Stimulated activated CD4-positive, alpha-beta T cell treated with anti-CD3 and anti-CD28 coated beads, Interleukin-4, amount 100 ng/mL, for 48 hours (primary cell): ENCODE data around the gene DGAT2L6.

ENCODE experiments used
- DNase-seq, 2 donors: peaks; one replicate each; pipeline ENCODE4 v3.0.0-alpha.2; 2020; ENCODE audit warnings: low read depth in 2 of 2

Gene DGAT2L6

DNA sequence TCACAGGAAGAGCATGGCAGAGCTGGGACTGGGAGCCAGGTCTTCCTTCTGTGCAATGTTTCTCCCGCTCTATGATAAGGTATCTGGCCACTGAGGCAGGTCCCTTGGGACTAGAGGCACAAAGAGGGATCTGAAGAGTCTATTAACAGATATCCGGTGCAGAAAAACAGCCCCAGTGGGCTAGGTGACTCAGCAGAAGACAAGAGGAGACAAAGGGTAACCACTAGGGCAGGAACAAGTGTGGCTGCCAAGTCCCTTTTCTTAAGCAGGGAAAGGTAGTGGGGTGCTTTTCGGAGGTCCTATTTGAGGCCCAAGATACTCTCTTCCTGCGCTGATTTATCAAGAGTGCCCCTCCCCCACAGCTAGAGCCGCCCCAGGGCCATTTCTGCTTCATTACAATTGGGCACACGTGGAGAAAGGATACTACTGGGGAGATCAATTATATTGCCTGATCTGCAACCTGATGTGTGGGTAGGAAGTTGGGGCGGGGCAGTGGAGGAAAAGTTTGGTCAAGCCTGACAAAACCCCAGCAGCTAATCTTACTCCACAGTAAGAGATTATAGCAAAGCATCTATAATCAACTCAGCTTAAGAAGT lies at the start of gene DGAT2L6:
TSS of gene DGAT2L6 (plus strand) at position 546 of the 596 bp plus-strand sequence. CDS start 100 bp downstream, outside the sequence.
- no peak for DNase-seq

DNA sequence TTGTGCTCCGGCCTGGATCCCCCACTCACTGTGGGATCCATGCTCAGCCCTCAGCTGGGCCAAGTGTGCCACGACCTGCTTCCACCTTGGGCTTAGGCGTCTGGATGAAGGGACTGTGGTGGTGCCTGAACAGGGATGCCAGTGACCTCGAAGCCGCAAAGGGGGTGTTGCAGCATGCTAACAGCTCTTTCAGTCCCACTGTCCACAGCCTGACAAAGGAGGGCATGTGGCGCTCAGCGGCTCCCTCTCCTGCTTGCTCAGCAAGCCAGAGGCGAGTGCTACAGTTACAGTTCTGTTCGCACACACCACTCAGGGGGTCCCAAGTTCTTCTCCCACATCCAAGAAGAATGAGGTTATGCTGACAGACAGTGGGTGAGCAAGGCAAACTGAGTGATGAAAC lies 49.2 kb upstream of the DGAT2L6 start:
- no peak for DNase-seq

DNA sequence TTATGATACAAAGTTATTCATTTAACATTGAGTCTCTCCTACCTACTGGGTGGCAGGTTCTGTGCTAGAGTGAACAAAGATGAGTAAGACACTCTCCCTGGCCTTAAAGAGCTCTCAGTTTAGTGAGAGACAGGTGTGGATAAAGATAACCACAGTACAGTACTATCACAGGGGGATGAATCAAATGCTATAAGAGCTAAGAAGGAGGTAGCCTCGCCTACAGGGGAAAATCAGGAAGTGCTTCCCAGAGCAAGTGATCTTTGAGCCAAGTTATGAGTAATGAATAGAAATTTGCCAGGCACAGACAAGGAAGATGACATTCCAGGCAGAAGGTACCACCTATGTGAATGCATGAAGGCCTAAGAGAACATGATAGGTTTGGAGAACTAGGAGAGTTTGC lies 47.5 kb upstream of the DGAT2L6 start:
- no peak for DNase-seq

- DNase-seq: no peak
These were observed 45.1 kb upstream of the DGAT2L6 start for GRCh38 chrX:70132224-70132623.

GRCh38 chrX:70132877-70133302 lies 44.4 kb upstream of the DGAT2L6 start:
- no peak for DNase-seq

- DNase-seq: peak; percentile 47 to 53
These were observed 43.8 kb upstream of the DGAT2L6 start, which contains the start of gene IGBP1 for GRCh38 chrX:70133303-70134115. IGBP1 (plus strand) TSS chrX:70133447; CDS start chrX:70133948, 501 bp downstream.

DNA sequence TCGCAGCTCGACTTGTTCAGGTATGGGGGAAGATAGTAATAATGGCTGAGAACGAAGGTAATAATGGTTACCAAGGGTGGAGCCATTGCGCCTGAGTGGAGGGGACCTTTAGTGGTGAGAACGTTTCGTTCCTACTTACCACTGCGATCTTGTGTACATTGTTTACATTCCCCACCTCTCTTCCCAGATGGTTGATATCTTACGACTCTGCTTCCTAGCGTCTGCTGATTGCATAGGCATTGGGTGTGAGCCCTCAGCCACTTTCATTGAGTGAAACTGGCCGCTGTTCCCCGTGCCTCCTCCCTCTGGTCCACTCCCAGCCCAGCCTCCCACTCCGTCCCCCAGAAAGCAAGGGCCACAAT lies 43.2 kb upstream of the DGAT2L6 start:
- DNase-seq: no peak

DNA sequence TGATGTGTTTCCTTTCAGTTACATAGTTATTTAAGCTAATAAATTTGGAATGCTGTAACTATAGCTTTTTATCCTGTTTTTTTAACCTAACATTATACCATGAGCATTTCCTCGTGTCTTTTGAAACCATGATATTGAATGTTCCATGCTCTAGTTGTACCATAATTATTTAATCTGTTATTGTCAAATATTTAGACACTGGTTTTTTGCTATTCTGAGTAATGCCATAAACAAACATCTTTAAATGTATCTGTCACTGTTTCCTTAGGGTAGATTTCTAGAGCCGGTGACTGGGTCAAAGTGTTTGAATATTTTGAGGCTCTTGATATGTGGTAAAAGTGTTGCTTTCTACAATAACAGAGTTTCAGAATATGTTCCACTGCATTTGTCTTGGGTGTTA lies 38.7 kb upstream of the DGAT2L6 start:
- no peak for DNase-seq

DNA sequence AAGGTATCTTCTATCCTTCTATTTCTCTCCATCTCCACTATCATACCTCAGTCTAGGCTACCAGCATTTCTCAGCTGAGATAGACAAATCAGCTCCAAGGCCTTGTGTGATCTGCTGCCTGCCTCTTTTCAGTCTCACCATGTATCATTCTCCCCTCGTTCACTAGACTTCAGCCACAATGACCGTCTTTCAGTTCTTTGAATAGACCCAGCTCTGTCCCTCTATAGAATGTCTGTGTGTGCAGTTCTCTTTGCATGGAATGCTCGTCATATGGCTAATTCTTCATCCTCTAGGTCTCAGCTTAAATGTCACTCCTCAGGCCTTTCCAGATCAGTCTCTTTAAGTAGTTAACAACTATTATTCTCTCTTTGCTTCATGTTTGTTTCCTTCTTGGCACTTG lies 37.5 kb upstream of the DGAT2L6 start:
- DNase-seq: no peak

GRCh38 chrX:70141373-70141772 lies 35.9 kb upstream of the DGAT2L6 start:
- no peak for DNase-seq

DNA sequence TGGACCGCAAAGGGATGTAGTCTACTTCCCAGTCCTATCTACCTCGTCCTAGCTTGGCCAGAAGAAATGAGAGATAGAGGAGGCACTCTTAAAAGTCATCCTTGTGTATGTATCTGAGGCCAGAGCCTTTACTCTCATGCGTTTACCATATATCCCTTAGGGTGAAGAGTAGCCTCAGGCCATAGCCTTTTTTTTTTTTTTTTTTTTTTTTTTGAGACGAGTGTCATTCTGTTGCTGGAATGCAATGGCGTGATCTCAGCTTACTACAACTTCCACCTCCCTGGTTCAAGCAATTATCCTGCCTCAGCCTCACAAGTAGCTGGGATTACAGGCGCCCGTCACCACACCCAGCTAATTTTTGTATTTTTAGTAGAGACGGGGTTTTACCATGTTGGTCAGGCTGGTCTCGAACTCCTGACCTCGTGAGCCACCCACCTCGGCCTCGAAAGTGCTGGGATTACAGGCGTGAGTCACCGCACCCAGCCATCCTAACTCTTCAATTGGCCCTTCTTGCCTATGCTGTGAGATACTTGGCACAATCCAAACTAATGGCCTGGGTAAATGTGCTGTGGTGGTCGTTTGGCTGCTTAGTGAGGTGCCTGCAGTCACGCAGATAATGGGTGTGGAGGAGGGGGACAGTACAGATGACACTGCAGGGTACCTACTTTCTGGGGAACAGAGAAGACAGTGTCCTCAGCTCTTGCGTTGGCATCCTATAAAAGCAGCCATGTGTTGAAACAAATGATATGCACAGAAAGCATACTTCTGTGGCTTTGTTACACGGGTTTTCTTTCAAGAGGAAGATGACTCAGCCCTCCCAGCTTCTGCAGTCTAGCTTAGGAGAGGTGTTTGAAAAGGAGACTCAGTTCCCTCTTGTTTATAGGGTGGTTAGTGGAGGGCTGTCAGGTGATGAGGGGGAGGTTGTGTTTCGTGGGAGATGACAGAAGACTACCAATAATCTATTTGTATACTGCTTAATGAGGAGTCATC lies 10.4 kb upstream of the DGAT2L6 start:
- no peak for DNase-seq

DNA sequence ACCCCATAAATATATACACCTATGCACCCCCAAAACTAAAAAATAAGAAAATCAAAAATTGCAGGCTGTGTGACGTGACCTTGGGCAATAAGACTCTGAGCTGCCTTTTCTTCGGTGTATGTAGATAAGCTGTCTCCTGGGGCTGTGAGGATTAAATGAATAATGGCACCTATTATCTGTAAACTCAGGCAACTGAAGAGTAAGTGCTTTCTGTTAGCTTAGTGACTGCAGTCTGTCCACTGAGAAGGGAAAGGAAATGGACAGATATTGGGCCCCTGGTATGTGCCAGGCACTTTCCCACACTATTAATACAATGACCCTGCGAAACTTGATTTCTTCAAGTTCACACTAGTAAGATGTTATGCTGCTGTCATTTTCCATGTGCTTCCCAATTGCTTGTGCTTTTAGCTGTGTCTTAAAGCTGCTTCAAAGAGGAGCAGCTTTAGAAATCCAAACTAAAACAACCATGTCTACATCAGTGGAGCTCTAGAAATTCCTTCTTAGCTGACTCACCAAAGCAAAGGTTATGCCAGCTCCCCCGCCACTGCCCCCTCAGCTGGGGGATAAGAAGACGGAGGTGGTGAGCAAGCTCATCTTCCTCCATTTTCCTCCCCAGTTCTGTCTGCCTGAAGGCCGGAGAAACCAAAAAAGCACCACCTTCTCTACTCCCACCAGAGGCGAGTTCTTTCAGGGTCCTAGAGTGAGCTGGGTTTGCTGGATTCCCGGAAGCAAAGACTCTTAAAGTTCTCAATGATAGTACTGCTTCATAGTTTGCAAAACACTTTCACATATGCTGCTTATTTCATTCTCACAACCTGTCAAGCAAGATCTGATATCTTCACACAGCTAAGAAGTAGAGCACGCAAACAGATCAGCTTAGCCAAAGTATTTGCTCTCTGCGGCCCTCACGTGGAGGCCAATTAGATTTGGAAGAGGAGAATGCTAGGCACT lies 8.8 kb upstream of the DGAT2L6 start:
- DNase-seq: no peak

DNA sequence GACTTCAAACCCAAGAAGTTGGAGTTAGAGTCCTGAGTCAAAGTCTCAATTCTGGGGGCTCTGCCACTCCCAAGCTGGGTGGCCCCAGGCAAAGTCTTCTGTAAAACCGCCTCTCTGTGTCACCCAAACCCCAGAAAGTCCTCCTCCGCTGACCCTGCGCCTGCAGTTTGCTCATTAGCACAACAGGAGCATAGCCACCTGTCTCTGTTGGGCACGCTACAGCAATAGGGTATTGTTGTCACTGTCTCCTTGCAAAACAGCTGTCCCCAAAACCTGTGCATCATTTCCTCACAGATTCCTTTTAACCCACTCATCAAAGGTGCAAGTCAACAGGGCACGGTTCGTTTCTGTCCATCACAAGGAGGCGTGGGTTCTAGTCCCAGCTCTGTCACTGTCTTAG lies 8.0 kb upstream of the DGAT2L6 start:
- DNase-seq: no peak

DNA sequence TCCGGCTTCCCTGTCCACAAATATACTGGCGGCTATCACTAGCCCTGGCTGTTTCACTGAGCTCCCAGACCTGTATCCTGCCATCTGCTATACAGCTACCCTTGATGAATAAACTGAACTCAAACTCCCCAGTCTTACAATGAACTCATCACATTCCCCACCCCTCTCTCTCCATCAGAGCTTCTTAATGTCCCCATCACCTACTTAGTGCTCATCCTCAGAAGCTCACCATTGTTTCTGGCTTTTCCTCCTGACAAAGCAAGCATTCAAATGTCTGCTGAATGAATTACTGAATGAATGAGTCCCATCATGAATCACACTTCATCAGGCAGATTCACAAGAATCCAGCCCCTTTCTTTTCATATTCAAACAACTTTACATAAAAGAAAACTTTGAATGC lies 5.7 kb upstream of the DGAT2L6 start:
- no peak for DNase-seq

DNA sequence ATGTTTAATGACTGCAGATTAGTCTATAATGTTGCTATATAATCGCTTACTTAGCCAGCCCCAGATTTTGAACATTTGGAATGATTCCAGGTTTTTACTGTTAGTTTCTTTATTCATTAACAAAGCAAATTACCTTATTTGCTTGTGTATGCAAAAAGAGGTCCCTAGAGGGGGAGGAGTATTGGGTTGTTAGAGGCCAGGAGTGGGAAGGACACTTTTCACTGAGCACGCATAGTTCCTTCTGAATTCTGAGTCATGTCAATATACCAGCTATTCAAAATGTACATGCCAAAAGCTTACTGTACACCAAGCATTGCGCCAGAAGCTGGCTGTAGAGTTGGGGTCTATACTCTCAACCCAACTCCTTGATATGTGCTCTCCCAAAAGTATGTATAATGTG lies 5.1 kb upstream of the DGAT2L6 start:
- DNase-seq: no peak

GRCh38 chrX:70172964-70173363 lies 4.3 kb upstream of the DGAT2L6 start:
- DNase-seq: no peak

GRCh38 chrX:70174754-70175153 lies 2.5 kb upstream of the DGAT2L6 start:
- DNase-seq: no peak

DNA sequence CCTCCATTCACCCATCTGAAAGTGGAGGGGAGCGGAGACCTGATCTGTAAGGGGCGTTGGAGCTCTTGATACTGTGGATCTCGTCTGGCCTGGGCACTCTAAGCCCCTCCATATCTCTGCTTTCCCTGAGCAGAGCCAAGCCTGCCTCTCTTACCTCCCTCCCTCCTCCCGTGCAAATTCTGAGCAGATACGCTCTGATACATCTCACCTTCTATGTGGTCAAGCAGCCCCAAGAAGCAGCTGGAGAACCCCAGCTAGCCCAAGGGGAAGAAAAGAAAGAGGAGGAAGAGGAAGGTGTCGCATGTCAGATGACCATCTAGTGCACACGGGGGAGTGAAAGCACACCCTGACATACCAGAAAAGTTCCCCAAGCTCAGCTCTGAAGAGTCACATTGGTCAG lies 1.9 kb upstream of the DGAT2L6 start:
- no peak for DNase-seq

GRCh38 chrX:70183091-70183490 lies 5.8 kb downstream of the DGAT2L6 start:
- no peak for DNase-seq

DNA sequence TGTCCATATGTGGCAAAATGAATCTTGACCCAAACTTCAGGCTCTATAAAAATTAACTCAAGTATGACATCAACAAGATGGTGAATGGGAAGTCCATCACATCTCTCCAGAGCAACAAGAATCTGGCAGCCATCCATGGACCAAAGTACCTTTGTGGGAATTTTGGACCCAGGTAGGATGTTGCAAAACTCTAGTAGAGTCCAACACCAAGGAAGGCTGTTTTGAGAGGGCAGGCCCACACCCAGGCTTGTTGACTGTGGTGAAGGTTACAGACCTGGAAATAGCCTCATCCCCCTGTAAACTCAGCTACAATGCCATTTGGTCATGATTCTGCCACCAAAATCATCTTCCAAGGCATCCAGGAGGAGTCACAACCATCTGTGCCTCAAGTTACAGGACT lies 12.9 kb downstream of the DGAT2L6 start:
- DNase-seq: no peak
